Measurements from ENCODE around the gene GP9. TPM values are rescaled to one million over a fixed set of nuclear protein-coding genes. Genes with fewer than 3 reads are reported as not detected.

The GP9 gene
- total RNA-seq, 1 experiment from 2014 or later: not detected

GRCh38 chr3:129085818-129086217 lies 25.2 kb downstream of the GP9 start:
- Histone ChIP-seq H2BK12ac (ENCODE audit: insufficient read length, low read depth, low read length) (no peak overlapping the region), H4K91ac (ENCODE audit: insufficient read length, low read depth, low read length) (no peak overlapping the region), H2BK20ac (ENCODE audit: low read depth, low read length, poor library complexity, severe bottlenecking) (no peak overlapping the region), H3K9ac (ENCODE audit: extremely low read depth, insufficient read length, low read length) (no peak overlapping the region), H2BK120ac (ENCODE audit: low read depth, low read length, poor library complexity, severe bottlenecking) (no peak overlapping the region), H3K14ac (ENCODE audit: insufficient read depth, low read length) (no peak overlapping the region), H2BK15ac (ENCODE audit: low read depth, low read length) (no peak overlapping the region), H3K27ac (ENCODE audit: insufficient read length, low read depth, low read length) (no peak overlapping the region), H2AFZ (ENCODE audit: low read length) (no peak overlapping the region), H3K9me3 (ENCODE audit: control insufficient read depth, low read depth, low read length) (no peaks in the 10 kb centered on the region), H3K27me3 (ENCODE audit: insufficient read depth, low read length) (no peaks in the 10 kb centered on the region), H3K4me1 (ENCODE audit: insufficient read depth, low read length) (no peaks in the 10 kb centered on the region), H3K23ac (ENCODE audit: insufficient read length, low read depth, low read length) (no peak overlapping the region), H2AK5ac (ENCODE audit: insufficient read length, low read length) (no peak overlapping the region), H3K23me2 (ENCODE audit: insufficient read length, low read depth, low read length, poor library complexity, severe bottlenecking) (no peaks in the 10 kb centered on the region), H4K5ac (ENCODE audit: insufficient read length, low read depth, low read length) (no peak overlapping the region), H4K20me1 (ENCODE audit: control insufficient read depth, insufficient read depth, insufficient read length) (no peaks in the 10 kb centered on the region), H4K8ac (replicated peaks; ENCODE audit: insufficient read length, low read depth, low read length) (no peak overlapping the region), H3K18ac (ENCODE audit: insufficient read length, low read depth, low read length) (no peak overlapping the region), H3K79me2 (ENCODE audit: insufficient read depth, low read length) (no peaks in the 10 kb centered on the region), H3T11ph (ENCODE audit: low read length) (no peak overlapping the region), H3K4me2 (ENCODE audit: insufficient read depth, insufficient read length, low read length) (no peak overlapping the region), H3K56ac (ENCODE audit: insufficient read length, low read depth, low read length) (no peak overlapping the region), H2BK5ac (ENCODE audit: insufficient read length, low read length) (no peak overlapping the region), H3K79me1 (ENCODE audit: insufficient read depth, low read depth, low read length, poor library complexity, severe bottlenecking) (no peaks in the 10 kb centered on the region), H3K4ac (ENCODE audit: low read depth, low read length) (no peak overlapping the region)
- no peaks in the 10 kb centered on the region for H3K9me3 Mint-ChIP-seq
- H3K4me3 Mint-ChIP-seq: no peak overlapping the region
- WGBS (ENCODE audit: extremely low coverage, insufficient read length, low lambda C conversion rate): no CpG with 5 or more reads among the region's 4 CpGs
- no peak for TF ChIP-seq CTCF (conservative IDR thresholded peaks at IDR 0.05)
- peaks cover 8% of the 10 kb centered on the region for H3K27me3 Mint-ChIP-seq (ENCODE audit: low read depth)
- H3K36me3 Mint-ChIP-seq (ENCODE audit: insufficient read depth in 1 of 3, low read depth in 3 of 3): no peaks in the 10 kb centered on the region
- DNase-seq: no peak
- H3K27ac Mint-ChIP-seq: peak overlapping the region in 1 of 3 experiments; percentile 91; a peak in 1 of 7 replicates
- H3K4me1 Mint-ChIP-seq: no peaks in the 10 kb centered on the region

Measured in H9 (cell line).